ENCODE data around the gene BCL11B. TPM values are rescaled to one million over a fixed set of nuclear protein-coding genes. Genes with fewer than 3 reads are reported as not detected.
A peak's percentile ranks its signal among the peaks of the same experiment; 100 is the strongest.

The BCL11B gene
- total and polyA plus RNA-seq, 2 of the 8 experiments (the other 6 are each of a cell fraction or from before 2014, with no cell fraction given), result 0.63 to 5.9 TPM

- Histone ChIP-seq H3K56ac (replicated peaks; ENCODE audit: insufficient read length, low read depth, low read length) (peak overlapping the region; percentile 81), H3K4me2 (ENCODE audit: insufficient read depth in 1 of 2, low read depth in 2 of 2, low read length in 2 of 2) (peak overlapping the region; percentile 75 to 87), H3K4ac (replicated peaks; ENCODE audit: insufficient read length, low read depth, low read length) (peak overlapping the region; percentile 50), H4K5ac (ENCODE audit: insufficient read length, low read depth, low read length) (peak overlapping the region; percentile 73), H2BK120ac (replicated peaks; ENCODE audit: low read depth, low read length) (no peak overlapping the region), H4K8ac (ENCODE audit: extremely low read depth, insufficient read depth, low read length) (peak overlapping the region; percentile 81), H2BK20ac (ENCODE audit: low read length) (peak overlapping the region; percentile 62; the same call in 1 of the 2 replicates), H3K9ac (replicated peaks in 1 of 4; ENCODE audit: extremely low read depth in 1 of 4, low read depth in 3 of 4, low read length in 3 of 4) (peak overlapping the region in 3 of 4 experiments; percentile 33 to 87 (median 62); a peak in 6 of 7 replicates), H3K9me3 (ENCODE audit: insufficient read depth in 2 of 2, low read depth in 1 of 2, low read length in 1 of 2) (no peaks in the 10 kb centered on the region), H3K4me3 (ENCODE audit: extremely low read depth in 1 of 4, insufficient read depth in 2 of 4, low read depth in 3 of 4, low read length in 4 of 4) (peak overlapping the region; percentile 51 to 75 (median 66)), H4K91ac (replicated peaks; ENCODE audit: insufficient read length, low read length) (peak overlapping the region; percentile 78), H3K79me2 (ENCODE audit: control insufficient read depth in 1 of 2, insufficient read depth in 2 of 2, low read length in 2 of 2) (peaks cover 0 to 59% of the 10 kb centered on the region in 2 experiments; a peak in 3 of 4 replicates), H3K18ac (ENCODE audit: extremely low read depth, low read length) (peak overlapping the region; percentile 89), H2AK5ac (ENCODE audit: low read depth, low read length) (no peak overlapping the region; the same call in 1 of the 2 replicates), H3K23ac (ENCODE audit: insufficient read length) (no peak overlapping the region), H3K27ac (ENCODE audit: low read depth, low read length) (peak overlapping the region; percentile 95), H3K23me2 (ENCODE audit: low read depth, low read length) (peaks cover 7% of the 10 kb centered on the region), H3K14ac (ENCODE audit: insufficient read length) (no peak overlapping the region), H3K79me1 (ENCODE audit: low read depth, low read length) (peaks cover 12% of the 10 kb centered on the region), H2BK15ac (ENCODE audit: low read length) (peak overlapping the region; percentile 34; the same call in 1 of the 2 replicates), H3K27me3 (replicated peaks in 1 of 4; ENCODE audit: control insufficient read depth in 3 of 4, extremely low read depth in 1 of 4, insufficient read depth in 3 of 4, low read length in 3 of 4) (peaks cover 0 to 7% (median 3%) of the 10 kb centered on the region in 4 experiments; a peak in 4 of 7 replicates), H3K36me3 (ENCODE audit: control insufficient read depth in 2 of 4, insufficient read depth in 4 of 4, low read length in 3 of 4) (no peaks in the 10 kb centered on the region), H2BK12ac (ENCODE audit: low read depth, low read length) (peak overlapping the region; percentile 86; the same call in 1 of the 2 replicates), H3K4me1 (replicated peaks in 1 of 4; ENCODE audit: control insufficient read depth in 3 of 4, insufficient read depth in 4 of 4, low read length in 3 of 4) (peaks cover 21 to 48% (median 38%) of the 10 kb centered on the region in 4 experiments), H2AFZ (ENCODE audit: low read length) (no peak overlapping the region), H2BK5ac (ENCODE audit: low read depth, low read length) (peak overlapping the region; percentile 75), H4K20me1 (replicated peaks in 1 of 2; ENCODE audit: control insufficient read depth in 1 of 2, insufficient read depth in 2 of 2, low read length in 2 of 2) (peaks cover 3 to 4% of the 10 kb centered on the region in 2 experiments)
- FAIRE-seq, result no peak
- WGBS, 2 experiments (ENCODE audit: extremely low coverage in 1 of 2, insufficient coverage in 1 of 2, insufficient read length in 1 of 2, insufficient replicate concordance in 2 of 2, low coverage in 1 of 2, low lambda C conversion rate in 2 of 2, missing lambda C conversion rate in 1 of 2), result 2% methylated on average over 31 of the region's 40 CpGs; no CpG with 5 or more reads in 1 of the 2 experiments
- ChIA-PET CTCF (ENCODE audit: partially characterized antibody) (interaction anchor here (1.4 to 2.3 kb wide), 3 partner anchors 15 to 22 kb away, joined by 3 to 7 read pairs (median 5); no protein-coding TSS in a partner anchor), POLR2A (ENCODE audit: partially characterized antibody) (interaction anchor here (0.5 to 3.6 kb wide), 16 partner anchors 11 to 223 kb away, joined by 3 to 28 read pairs (median 4); partner anchors contain the start of gene BCL11B)
- peak in 1 of 2 experiments; percentile 70 for DNase-seq (ENCODE audit: low read depth in 1 of 2, low spot score in 2 of 2)
- TF ChIP-seq MAX (IDR thresholded peaks at IDR 0.05), result peak; percentile 87
- no peak for TF ChIP-seq HDAC2 (IDR thresholded peaks at IDR 0.05; ENCODE audit: borderline replicate concordance in 1 of 2, low read depth in 2 of 2, low read length in 2 of 2)
- no peak for TF ChIP-seq CTCF (IDR thresholded peaks at IDR 0.05; ENCODE audit: control extremely low read depth in 1 of 3, insufficient read depth in 1 of 3, low read depth in 1 of 3, low read length in 3 of 3)
- peak; percentile 31; the same call in 1 of the 2 replicates for TF ChIP-seq YY1 (IDR thresholded peaks at IDR 0.05; ENCODE audit: low read depth, low read length)
- peak; percentile 16 for TF ChIP-seq ASH2L (IDR thresholded peaks at IDR 0.05; ENCODE audit: low read length)
- TF ChIP-seq RFX5 (IDR thresholded peaks at IDR 0.05; ENCODE audit: borderline replicate concordance, low read depth, low read length), result no peak
- TF ChIP-seq MAFK (IDR thresholded peaks at IDR 0.05; ENCODE audit: low read depth, low read length), result no peak
- no peak for TF ChIP-seq CHD2 (IDR thresholded peaks at IDR 0.05; ENCODE audit: low read length)
- TF ChIP-seq TAF7 (optimal IDR thresholded peaks at IDR 0.05; ENCODE audit: borderline replicate concordance, low read depth, low read length), result no peak
Measured at GRCh38 chr14:99246536-99247097, 25.4 kb downstream of the BCL11B start.

Measured in H1 (cell line).